Renal pelvis (tissue), 12 donors: ENCODE data around the gene FGF6. TPM values are rescaled to one million over a fixed set of nuclear protein-coding genes. Genes with fewer than 3 reads are reported as not detected.
"Not testable (repeated sequence)": the region's sequence is repeated elsewhere in the genome, so short reads cannot be mapped to it uniquely, and the experiment has no call there.

ENCODE experiments used
- DNase-seq: peaks from one replicate; pipeline ENCODE4 v3.0.0-alpha.2; 2013
- long read RNA-seq, 16 experiments: transcript quantifications; one replicate each; lab custom pipeline, GENCODE V29; 2026
- polyA plus RNA-seq, 3 donors: library from polyadenylated mRNA; unstranded; fragments of 120-200 nt; gene quantifications; one replicate each; pipeline ENCODE4 v1.2.1, GENCODE V29; 2013; ENCODE audit not compliant: insufficient read length in 3 of 3

The FGF6 gene, protein sequence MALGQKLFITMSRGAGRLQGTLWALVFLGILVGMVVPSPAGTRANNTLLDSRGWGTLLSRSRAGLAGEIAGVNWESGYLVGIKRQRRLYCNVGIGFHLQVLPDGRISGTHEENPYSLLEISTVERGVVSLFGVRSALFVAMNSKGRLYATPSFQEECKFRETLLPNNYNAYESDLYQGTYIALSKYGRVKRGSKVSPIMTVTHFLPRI
- not detected for polyA plus RNA-seq
- long read RNA-seq, donor 1 = 0 reads
- long read RNA-seq, donor 2 = 0 reads
- long read RNA-seq, donor 3 = 0 reads
- long read RNA-seq, donor 4 = 0 reads
- long read RNA-seq, donor 5 = 0 reads
- long read RNA-seq, donor 6 = 0 reads
- long read RNA-seq, donor 7 = 0 reads
- long read RNA-seq, donor 8 = 0 reads
- long read RNA-seq, donor 9 = 0 reads
- long read RNA-seq, donor 10 = 0 reads
- long read RNA-seq, donor 11 = 0 reads
- long read RNA-seq, donor 12 = 0 reads
- long read RNA-seq, donor 13 = 0 reads
- long read RNA-seq, donor 14 = 0 reads
- long read RNA-seq, donor 15, partial matches to known transcripts = 0 of 1 reads
- long read RNA-seq, donor 15, other reads (novel, unspliced or antisense) = 0 of 1 reads
- long read RNA-seq, donor 16 = 0 reads

DNA sequence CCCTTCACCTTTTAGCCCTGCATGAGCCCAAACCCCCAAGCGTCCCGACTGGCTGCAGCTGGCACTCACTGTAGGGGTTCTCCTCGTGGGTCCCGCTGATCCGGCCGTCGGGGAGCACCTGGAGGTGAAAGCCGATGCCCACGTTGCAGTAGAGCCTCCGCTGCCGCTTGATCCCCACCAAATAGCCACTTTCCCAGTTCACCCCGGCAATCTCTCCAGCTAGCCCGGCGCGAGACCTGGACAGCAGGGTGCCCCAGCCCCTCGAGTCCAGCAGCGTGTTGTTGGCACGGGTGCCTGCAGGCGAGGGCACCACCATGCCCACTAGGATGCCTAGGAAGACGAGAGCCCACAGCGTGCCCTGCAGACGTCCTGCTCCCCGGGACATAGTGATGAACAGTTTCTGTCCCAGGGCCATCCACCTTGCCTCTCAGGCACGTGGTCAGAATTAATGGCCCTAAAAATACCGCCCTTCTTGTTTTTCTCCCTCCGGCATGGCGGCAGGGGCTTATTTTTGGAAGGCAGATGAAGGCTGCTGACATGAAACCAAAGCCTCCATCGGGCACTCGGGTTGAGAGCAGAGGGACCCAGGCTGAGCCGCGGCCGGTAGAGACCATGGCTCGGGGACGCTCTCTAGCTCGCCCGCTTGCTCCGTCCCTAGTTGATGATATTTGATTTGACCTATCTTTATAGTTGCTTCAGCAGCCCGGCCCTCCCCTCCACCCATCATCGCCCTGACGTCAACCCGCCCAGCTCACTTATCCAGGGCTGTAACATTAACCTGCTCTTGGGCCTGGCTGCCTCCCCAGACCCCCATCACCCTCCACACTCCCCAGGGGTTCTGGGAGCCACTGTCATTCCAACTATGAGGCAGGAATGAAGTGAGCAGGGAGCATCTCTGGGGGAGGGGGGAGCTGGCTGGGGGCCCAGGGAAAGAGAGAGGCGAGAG lies at the start of gene FGF6:
Gene FGF6, minus strand, starts transcription at position 660 of the 946 bp plus-strand sequence. Its CDS starts 245 bp downstream, at position 415.
- peak; percentile 35 for DNase-seq

DNA sequence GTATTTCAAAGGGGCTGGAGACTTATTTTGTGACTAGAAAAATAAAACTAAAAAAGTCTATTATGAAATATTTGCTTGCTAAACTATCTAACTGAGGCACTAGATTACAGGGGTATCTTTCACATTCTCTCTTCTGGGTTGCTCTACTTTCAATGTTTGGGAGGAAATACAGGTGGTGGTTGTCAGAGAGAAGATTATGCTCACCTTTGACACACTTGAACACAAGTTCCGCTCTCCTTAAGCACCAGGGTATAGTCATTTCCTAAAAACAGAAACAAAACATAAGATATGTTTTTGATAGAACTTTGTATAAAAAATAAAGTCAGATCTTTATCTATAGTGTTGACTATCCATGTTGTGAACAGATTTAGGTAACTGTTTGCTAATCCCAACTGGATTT lies 45.4 kb upstream of the FGF6 start:
- DNase-seq = no peak

DNA sequence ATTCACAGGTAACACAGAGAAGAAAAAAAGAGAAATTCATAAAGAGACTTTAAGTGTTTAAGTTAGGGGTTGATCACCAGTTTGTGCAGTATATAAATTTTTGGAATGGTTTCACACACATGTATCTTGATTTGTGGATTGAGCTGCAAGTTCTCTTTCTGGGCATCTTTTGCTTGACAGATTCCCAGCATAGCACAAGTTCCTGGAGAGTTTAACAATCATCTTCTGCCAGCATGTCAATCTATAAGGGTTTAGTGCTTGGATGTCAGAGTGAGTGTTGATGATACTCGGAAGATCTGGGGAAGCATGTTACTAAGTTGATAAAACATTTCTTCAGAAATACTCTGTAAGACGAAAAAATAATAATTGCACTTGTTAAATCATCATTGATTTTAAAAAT lies 43.9 kb upstream of the FGF6 start:
- DNase-seq = no peak

DNA sequence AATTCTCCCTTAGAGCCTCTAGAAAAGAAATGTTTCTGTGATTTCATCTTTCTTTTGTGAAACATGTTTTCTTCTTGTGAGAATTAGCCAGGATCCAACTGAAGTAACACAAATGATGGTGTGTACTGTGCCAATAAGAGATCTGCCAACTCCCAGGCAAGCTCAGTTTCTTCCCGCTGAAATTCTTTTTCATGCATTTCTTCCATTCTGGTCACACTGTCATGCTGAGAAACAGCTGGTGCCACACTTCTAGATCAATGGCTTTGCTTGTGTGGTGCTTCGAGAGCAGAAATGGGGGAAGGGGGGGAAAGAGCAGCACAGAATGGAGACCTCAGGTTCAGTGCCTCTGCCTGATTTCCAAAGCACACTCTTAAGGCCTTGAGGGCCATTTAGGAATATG lies 41.4 kb upstream of the FGF6 start:
- no peak for DNase-seq

DNA sequence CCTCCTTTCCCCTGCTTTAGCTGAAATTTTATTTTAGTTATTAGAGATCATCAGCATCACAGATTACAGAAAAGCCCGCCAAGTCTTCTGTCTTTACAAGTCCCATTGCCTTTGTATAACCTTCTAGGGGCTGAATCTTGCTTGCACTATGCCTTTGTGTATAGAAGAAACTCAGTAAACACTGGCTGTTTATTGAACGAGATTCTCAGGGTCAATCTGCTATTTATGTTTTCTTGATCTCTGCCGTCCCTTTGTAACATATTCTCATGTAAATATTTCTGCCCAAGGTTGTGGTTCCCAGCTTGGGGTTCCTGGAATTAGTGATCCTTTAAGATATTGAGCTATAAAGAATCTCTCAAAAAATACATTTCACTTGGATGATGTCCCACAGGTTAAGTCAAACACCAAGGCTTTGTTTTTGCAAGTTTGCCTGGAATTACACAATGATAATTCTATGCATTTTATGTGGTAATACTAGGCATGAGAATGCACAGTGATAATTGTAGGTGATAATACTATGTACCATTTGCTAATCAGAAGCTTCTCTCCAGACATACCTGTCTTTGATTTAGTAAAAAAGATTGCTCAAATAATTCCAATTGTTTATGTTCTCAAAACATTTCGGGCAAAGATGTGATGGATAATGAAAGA lies 40.6 kb upstream of the FGF6 start:
- DNase-seq = no peak

DNA sequence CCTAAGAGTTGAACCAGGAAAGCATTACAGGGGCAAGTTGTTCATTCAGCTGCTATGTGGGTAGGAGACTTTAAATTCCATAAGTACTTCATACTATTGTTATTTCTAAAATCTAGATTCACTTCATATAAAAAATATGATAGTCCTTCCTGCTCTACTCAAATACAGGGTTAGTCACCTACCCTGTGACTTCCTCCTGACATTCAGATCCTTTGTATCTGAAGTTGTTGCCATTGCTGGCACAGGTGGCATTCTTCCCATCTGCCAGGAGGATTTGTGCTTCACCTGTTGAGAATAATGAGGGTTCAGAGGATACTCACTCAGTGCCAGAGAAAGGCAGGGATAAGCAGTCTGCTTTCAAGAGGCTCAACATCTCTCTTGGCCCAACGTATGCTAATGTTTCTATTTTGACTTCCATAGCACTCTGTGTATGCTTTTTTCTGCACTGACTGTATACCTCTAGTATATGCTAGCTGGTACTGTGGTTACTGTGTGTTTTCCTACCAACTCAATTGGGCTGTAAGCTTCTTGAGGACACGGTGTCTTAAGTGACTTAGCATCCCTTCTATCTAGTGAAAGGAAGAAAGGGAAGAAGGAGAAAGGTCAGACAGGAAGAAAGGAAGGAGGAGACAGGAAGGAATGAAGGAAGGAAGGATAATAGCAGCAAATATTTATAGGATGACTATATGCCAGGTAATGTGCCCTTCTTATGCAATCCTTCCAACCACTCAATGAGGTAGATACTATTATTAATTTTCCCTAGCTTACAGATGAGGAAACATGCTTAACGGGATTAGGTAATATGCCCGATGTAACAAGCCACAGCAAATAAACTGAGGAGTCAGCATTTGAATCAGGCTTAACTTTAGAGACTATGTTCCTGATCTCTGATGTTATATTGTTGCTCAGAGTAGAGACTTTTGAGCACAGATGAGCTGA lies 38.5 kb upstream of the FGF6 start:
- DNase-seq = no peak

DNA sequence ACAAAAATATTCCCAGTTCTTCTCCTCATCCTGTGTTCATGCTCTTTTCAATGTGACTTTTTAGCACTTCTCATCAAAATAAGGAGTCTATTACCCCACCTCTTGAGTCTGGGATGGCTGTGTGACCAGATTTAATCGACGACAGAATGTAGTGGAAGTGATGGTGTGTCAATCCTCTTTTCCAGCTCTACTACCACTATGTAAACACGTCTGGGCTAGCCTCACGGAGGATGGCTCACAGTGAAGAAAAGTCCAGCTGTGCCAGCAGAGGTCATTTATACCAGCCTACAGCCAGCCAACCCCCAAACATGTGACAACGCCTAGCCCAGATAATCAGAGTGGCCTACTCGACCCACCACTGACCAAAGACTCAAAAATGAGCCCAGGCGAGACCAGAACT lies 37.3 kb upstream of the FGF6 start:
- DNase-seq = no peak

DNA sequence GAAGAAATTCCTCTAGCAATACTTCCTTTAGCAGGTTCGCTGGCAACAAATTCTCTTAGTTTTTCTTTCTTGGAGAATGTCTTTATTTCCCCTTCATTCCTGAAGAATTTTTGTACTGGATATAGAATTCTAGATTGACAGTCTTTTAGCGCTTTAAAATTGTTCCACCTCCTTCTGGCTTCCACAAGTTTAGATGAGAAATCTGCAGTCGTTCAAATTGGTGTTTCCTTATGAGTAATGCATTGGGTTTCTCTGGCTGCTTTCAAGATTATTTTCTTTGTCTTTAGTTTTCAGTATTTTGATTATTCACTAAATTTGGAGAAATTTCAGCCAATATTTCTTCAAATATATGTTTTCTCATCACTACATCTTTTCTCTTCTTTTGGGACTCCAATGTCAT lies 33.3 kb upstream of the FGF6 start:
- DNase-seq = no peak

DNA sequence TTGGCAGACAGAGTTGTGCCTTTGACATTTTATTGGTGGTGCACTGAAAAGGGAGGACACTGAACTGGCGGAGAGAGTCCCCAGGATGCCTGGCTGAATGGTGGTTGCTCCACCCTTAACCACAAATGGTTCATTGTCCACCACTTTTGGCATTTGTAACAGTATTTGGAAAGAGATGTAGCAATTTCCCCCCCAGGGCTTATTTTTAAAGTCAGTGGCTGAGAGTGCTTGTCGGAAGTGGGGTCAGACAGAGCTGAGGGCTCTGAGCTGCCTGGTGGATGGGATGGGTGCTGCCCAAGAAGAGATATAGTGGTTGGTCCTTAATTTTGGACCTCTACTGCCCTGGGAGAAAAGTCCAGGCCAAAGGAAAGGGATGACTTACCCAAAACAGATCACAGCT lies 31.5 kb upstream of the FGF6 start:
- no peak for DNase-seq

DNA sequence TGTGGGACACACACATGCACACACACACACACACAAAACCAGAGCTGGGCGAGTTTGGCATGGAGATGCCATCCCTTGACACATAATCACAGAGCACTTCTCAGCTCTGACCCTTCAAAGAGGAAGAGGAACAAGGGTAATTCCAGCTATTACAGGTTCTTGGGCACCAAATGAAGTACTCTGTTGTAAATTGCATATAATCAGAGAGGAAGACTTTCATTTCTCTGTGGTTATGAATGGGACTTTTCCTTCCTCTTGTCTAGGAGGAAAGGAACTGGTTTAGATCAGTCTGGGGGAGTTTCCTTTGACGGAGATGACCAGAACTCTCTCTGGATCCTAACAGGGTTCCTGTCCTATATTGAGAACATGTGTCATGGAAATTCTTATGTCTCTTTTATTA lies 26.4 kb upstream of the FGF6 start:
- no peak for DNase-seq

DNA sequence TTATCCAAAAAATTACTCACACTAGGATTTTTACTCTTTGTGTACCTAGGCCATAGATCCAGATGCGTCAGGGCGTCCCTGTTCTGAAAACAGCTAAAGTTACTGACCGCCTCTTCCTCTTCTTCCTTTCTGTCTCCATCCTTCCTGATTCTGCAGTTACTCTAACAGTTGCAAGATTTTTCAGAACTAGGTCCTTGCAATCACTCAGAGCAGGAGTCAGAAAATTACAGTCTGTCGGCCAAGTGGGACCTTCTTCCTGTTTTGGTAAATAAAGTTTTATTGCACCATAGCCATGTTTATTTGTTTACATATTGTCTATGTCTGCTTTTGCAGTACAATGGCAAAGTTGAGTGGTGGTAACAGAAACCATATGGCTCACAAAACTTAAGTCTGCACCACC lies 25.6 kb upstream of the FGF6 start:
- no peak for DNase-seq

DNA sequence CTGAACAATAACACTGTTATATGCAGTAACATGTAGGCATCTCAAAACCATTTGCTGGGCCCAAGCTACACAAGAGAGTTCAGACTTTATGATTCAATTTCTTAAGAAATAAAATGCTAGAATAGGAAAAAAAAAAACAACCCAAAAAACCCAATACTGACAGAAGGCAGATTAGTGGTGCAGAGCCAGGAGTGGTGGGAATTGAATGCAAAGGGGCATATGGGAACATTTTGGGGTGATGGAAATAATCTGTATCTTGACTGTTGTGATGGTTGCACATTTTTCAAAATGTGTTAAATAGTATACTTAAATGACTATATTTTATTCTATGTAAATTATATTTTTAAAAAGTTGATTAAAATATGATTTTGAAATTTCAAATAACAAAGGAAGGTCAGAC lies 23.4 kb upstream of the FGF6 start:
- no peak for DNase-seq

DNA sequence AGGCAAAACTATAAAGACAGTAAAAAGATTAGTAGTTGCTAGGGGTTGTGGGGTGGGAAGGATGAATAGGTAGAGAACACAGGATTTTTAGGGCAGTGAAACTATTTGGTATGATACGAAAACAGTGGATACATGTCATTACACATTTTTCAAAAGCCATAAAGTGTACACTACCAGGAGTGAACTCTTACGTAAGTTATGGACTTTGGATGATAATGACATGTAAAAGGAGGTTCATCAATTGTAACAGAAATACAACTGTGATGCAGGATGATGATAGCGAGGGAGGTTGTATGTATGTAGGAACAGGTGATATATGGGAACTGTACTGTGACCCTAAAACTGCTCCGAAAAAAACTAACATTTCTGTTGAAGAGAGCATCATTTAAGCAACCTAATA lies 15.1 kb upstream of the FGF6 start:
- DNase-seq = no peak

DNA sequence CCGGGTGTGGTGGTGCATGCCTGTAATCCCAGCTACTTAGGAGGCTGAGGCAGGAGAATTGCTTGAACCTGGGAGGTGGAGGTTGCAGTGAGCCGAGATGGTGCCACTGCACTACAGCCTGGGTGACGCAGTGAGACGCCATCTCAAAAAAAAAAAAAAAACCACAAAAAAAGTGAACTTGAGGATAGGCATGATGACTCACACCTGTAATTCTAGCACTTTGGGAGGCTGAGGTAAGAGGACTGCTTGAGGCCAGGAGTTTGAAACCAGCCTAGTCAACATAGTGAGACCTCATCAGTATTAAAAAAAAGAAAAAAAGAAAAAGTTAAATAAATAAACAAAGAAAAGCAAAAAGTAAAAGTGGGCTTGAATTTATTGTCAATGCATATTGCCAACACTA lies 10.2 kb upstream of the FGF6 start:
- not testable (repeated sequence) for DNase-seq

DNA sequence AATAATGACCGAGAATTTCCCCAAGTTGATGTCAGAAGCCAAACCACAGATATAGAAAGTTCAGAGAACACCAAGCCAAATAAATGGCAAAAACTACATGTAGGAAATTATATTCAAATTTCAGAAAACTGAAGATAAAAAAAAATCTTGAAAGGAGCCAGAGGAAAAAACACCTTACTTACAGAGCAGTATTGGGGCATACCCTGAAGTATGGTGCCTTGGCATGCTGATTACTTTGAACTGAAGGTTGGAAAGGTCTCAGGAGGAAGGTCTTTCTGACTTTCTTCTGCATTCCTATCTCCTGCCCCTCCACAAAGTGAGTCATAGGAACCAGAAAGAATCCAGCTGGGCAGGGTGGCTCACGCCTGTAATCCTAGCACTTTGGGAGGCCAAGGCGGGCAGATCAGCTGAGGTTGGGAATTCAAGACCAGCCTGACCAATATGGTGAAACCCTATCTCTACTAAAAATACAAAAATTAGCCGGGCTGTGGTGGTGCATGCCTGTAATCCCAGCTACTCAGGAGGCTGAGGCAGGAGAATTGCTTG lies 8.8 kb upstream of the FGF6 start:
- no peak for DNase-seq

DNA sequence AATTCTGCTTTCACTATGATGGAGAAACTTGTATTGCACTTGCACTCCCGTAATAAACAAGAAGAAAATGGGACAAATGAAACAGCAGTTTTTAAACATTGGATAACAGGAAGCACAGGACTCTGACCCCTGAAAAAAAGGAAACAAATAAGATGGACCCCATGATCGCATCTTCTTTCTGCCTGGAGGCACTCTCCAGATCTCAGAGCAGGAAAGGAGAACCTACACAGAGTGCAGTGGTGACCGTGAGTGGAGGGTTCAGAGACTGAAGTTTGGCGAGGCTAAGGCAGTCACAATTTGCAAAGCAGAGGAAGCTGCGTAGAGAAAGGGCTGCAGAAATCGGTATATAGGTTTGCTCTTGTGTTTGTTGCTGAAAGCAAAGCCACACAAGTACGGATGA lies 6.1 kb upstream of the FGF6 start:
- no peak for DNase-seq

DNA sequence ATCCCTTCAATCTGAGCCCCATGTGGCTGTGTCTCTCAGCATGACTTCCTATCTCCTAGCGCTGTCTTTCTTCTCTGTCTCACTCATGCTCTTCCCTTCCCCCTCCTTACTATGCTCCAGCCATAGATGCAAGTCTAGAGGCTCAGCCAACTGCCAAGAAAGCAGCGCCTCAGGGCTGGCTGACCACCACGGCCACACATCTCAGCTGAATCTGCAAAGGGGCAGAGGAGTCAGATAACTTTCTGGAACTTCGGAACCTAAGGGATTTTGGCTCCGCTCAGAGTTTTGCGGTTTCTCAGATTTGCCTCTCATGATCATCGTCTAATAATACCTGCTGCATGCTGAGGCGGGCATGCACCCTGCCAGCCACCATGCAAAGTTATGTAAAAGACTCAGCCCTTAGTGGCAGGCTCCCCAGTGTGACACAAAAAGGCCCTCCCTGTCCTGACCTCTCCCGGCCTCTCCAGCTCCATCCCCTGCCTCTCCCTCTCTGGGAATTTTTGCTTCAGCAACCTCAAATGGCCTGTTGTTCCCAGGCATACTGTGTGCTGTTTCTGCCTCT lies 5.0 kb upstream of the FGF6 start:
- DNase-seq = no peak

DNA sequence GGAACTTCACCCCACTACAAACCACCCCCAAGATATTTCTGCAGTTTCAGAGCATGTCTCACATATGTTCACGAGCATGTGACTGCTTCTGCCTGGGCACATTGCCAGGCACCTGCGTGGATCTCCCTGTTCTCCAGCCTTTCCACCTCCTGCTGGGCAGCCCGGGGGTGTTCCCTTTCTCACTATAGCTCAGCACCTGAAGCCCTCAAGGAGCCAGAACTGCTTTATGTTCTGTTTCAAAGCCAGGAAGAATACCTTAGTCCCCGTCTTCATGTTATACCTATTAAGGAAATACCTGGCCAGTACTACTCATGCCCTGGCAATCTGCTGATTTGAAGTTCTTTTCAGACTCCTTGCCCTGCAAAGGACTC lies 4.2 kb upstream of the FGF6 start:
- no peak for DNase-seq

DNA sequence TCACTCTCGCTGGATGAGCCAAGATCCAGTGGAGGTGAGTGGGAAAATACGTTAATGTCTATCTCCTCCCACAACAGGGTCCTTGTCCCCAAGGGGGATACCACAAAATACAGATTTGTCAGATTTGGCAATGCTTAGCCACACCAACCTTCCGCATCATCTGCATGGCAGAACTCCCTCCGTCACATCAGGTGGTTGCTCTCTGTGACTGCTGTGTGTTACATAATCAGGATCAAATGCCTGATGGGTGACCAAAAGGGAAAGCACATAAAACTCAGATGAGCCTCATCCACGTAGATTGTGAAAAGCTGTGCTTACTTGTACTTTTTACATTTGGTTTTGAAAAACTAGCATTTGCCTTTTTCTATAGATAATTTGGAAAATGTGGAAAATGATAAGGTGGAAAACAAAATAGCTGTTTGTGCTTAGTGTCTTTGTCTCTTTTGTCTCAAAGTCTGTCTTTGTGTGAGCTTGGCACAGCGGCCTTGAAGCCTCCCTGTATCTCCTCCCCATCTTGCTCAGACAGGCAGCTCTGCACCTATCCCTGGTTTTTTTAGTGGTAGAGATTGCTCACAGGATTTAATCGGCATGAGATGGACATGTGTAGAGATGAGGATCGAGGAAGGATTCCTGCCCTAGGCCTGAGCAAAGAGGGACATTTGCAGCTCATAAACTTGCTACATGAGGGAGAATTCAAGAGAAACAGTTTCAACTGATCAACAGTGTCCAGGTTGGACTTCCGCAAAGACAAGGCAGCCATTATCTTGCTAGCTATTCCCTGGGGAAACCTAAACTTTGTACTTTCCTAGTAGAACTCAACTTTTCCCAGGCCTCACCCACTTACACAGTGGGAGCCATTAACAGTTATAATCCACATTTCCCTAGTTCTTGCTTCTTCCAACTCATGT lies 3.6 kb upstream of the FGF6 start:
- no peak for DNase-seq
